NCI-H1694 (cell line): ENCODE measurements around the gene CENPF.
"Not testable (repeated sequence)": the region's sequence is repeated elsewhere in the genome, so short reads cannot be mapped to it uniquely, and the experiment has no call there.

ENCODE experiments used
- DNase-seq: peaks from one replicate; lab custom pipeline; 2025; lab: John Stamatoyannopoulos, UW

CENPF gene

GRCh38 chr1:214602764-214603657 lies at the start of gene CENPF:
Gene CENPF (plus strand): TSS chr1:214603195. CDS start chr1:214613755, 10,560 bp downstream.
- DNase-seq = peak; percentile 98

- no peak for DNase-seq
Measured at GRCh38 chr1:214557952-214558735, 44.9 kb upstream of the CENPF start.

DNA sequence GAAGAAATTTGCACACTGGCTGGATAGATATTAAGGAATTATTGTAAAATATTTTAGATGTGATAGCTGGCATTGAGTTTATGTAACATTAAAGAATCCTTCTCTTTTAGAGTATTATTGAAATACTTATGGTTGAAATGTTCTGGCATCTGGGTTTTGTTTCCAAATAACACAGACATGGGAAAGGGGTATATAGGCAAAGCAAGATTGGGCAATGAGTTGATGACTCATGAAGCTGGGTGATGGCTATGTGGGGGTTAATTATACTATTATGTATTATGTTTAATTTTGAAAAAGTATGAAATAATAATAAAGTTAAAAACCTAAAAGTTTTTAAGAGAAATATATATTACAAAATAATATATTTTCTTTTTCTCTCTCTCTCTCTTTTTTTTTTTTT lies 39.1 kb upstream of the CENPF start:
- no peak for DNase-seq

GRCh38 chr1:214565310-214565709 lies 37.7 kb upstream of the CENPF start:
- no peak for DNase-seq

GRCh38 chr1:214566158-214567104 lies 36.6 kb upstream of the CENPF start:
- no peak for DNase-seq

DNA sequence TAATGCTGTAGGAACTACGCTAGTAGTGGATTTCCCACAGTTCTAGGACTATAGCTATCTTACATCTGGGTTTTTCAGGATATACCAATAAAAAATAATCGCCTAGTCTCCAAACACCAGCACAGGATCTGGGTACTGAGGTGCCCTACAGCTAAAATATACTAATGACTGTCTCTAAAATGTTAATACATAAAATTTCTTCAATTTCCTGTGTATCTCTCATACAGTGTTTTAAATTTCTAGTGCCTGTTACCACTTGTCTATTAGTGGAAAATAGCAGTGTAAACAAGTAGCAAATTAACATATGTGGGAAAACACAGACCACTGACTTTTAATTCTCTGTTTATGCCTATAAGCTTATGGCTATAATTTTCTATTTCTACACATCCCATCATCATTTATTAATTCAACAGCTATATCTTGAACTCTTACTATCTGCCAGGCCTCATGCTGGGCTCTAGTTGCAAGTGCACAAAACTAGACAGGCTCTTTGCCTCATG lies 35.5 kb upstream of the CENPF start:
- no peak for DNase-seq

DNA sequence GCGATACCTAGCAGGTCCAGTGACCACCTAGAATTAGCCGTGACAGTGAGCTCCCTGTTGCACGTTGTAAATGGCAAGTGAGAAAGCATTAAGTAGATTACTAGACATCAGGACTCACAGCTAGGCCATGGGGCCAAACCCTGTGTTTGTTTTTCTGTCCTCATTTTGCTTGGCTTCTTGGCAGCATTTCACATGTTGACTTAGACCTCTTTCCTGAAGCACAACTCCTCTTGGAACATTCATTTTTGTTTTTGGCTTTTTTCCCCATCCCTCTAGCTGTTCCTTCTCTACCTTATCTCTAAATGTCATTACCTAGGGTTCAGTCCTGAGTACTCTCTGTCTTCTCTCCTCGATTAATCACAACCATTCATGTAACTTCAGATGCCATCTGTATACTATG lies 34.7 kb upstream of the CENPF start:
- no peak for DNase-seq

GRCh38 chr1:214569357-214570004 lies 33.5 kb upstream of the CENPF start:
- DNase-seq = no peak

GRCh38 chr1:214570442-214570841 lies 32.6 kb upstream of the CENPF start:
- DNase-seq = no peak

- no peak for DNase-seq
Measured at GRCh38 chr1:214571281-214571680, 31.7 kb upstream of the CENPF start.

GRCh38 chr1:214573386-214574318 lies 29.3 kb upstream of the CENPF start:
- DNase-seq = no peak

GRCh38 chr1:214574598-214575411 lies 28.2 kb upstream of the CENPF start:
- DNase-seq = no peak

DNA sequence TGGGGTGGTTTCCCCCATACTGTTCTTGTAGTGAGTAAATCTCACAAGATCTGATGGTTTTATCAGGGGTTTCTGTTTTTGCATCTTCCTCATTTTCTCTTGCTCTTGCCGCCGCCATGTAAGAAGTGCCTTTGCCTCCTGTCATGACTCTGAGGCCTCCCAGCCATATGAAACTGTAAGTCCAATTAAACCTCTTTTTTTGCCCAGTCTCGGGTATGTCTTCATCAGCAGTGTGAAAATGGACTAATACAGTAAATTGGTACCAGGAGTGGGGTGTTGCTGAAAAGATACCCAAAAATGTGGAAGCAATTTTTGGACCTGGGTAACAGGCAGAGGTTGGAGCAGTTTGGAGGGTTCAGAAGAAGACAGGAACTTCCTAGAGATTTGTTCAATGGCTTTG lies 26.9 kb upstream of the CENPF start:
- DNase-seq = not testable (repeated sequence)

DNA sequence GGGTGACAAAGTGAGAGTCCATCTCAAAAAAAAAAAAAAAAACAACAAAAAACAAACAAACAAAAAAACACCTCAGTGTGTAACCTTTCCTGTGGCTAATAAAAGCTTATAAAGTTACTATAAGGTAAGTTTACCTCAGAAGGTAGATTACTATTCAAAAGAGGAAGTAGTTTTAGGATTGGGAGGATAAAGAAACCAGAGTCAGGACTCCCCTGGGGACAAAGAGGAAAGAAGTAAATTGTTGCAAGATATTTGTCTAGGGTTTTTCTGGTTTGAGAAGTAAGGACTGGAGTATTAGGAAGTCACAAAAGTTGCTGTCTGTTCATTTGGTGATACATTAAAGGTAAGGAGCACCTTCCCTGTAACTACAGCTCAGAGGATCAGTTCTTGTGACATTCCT lies 23.8 kb upstream of the CENPF start:
- no peak for DNase-seq

GRCh38 chr1:214581785-214582184 lies 21.2 kb upstream of the CENPF start:
- DNase-seq = no peak

- DNase-seq = no peak
Measured at GRCh38 chr1:214582289-214582891, 20.6 kb upstream of the CENPF start.

- no peak for DNase-seq
Measured at GRCh38 chr1:214583113-214583512, 19.9 kb upstream of the CENPF start.

- DNase-seq = no peak
Measured at GRCh38 chr1:214583824-214584554, 19.0 kb upstream of the CENPF start.
